ENCODE results near the gene OR5L1.

OR5L1 gene

GRCh38 chr11:55826919-55827318 lies 15.8 kb downstream of the OR5L1 start, which contains the start of gene OR5L2:
Gene OR5L2 (plus strand): TSS chr11:55827219. CDS start chr11:55827219, 0 bp downstream.
- TF ChIP-seq CTCF (IDR thresholded peaks at IDR 0.05; ENCODE audit: low read depth, low read length, missing control alignments): no peak
- DNase-seq (ENCODE audit: extremely low read depth, low read depth): no peak
- no peak within 1 kb of the TSS for H3K4me3 ChIP-seq (replicated peaks; ENCODE audit: low read depth, low read length)

GRCh38 chr11:55838452-55838851 lies 27.3 kb downstream of the OR5L1 start, which contains the start of gene OR5D16:
Gene OR5D16 (plus strand): TSS chr11:55838752. CDS start chr11:55838752, 0 bp downstream.
- DNase-seq (ENCODE audit: extremely low read depth, low read depth): no peak
- TF ChIP-seq CTCF (IDR thresholded peaks at IDR 0.05; ENCODE audit: low read depth, low read length, missing control alignments): no peak
- H3K4me3 ChIP-seq (replicated peaks; ENCODE audit: low read depth, low read length): no peak within 1 kb of the TSS

GRCh38 chr11:55847453-55847852 lies 36.3 kb downstream of the OR5L1 start:
- no peak overlapping the region for H3K4me3 ChIP-seq (replicated peaks; ENCODE audit: low read depth, low read length)
- no peak for TF ChIP-seq CTCF (IDR thresholded peaks at IDR 0.05; ENCODE audit: low read depth, low read length, missing control alignments)

GRCh38 chr11:55849037-55849436 lies 37.9 kb downstream of the OR5L1 start:
- H3K4me3 ChIP-seq (replicated peaks; ENCODE audit: low read depth, low read length): no peak overlapping the region

More at GRCh38 chr11:55847453-55847852, 36.3 kb downstream of the OR5L1 start:
- no peak for DNase-seq (ENCODE audit: extremely low read depth, low read depth)

GRCh38 chr11:55852141-55852540 lies 41.0 kb downstream of the OR5L1 start:
- H3K4me3 ChIP-seq (replicated peaks; ENCODE audit: low read depth, low read length): no peak overlapping the region
- no peak for DNase-seq (ENCODE audit: extremely low read depth, low read depth)
- TF ChIP-seq CTCF (IDR thresholded peaks at IDR 0.05; ENCODE audit: low read depth, low read length, missing control alignments): no peak

More at GRCh38 chr11:55849037-55849436, 37.9 kb downstream of the OR5L1 start:
- no peak for TF ChIP-seq CTCF (IDR thresholded peaks at IDR 0.05; ENCODE audit: low read depth, low read length, missing control alignments)
- DNase-seq (ENCODE audit: extremely low read depth, low read depth): no peak

GRCh38 chr11:55854704-55855103 lies 43.5 kb downstream of the OR5L1 start:
- no peak for DNase-seq (ENCODE audit: extremely low read depth, low read depth)
- TF ChIP-seq CTCF (IDR thresholded peaks at IDR 0.05; ENCODE audit: low read depth, low read length, missing control alignments): no peak
- no peak overlapping the region for H3K4me3 ChIP-seq (replicated peaks; ENCODE audit: low read depth, low read length)

Measured in HFF-Myc (cell line).